Measurements from ENCODE around the gene GALNS. TPM values are rescaled to one million over a fixed set of nuclear protein-coding genes. Genes with fewer than 3 reads are reported as not detected.

GALNS gene
- total and polyA plus RNA-seq, 2 donors (not counting 3 experiments of a cell fraction or from before 2014, with no cell fraction given): 21.8 to 40.2 TPM

GRCh38 chr16:88888461-88889387 lies 32.0 kb upstream of the GALNS start:
- intact Hi-C loops (cut with micrococcal nuclease): no loop called here
- Histone ChIP-seq H3K36me3 (ENCODE audit: control insufficient read depth in 2 of 2, extremely low read depth in 1 of 2, insufficient read depth in 2 of 2, low read length in 2 of 2) (no peaks in the 10 kb centered on the region), H2AFZ (ENCODE audit: low read depth, low read length) (no peak overlapping the region), H3K9ac (replicated peaks; ENCODE audit: extremely low read depth, insufficient read depth, low read length) (no peak overlapping the region), H3K4me1 (ENCODE audit: control insufficient read depth, extremely low read depth, insufficient read depth, low read length) (no peaks in the 10 kb centered on the region), H3K9me1 (replicated peaks; ENCODE audit: control insufficient read depth, extremely low read depth, insufficient read depth, low read length) (no peaks in the 10 kb centered on the region), H3K27me3 (ENCODE audit: control insufficient read depth in 2 of 2, insufficient read depth in 2 of 2, low read length in 2 of 2) (no peaks in the 10 kb centered on the region), H4K20me1 (replicated peaks; ENCODE audit: control insufficient read depth, extremely low read depth, insufficient read depth, low read length) (no peaks in the 10 kb centered on the region), H3K4me2 (ENCODE audit: insufficient read depth, low read length) (no peak overlapping the region), H3K4me3 (replicated peaks in 1 of 3; ENCODE audit: insufficient read depth in 1 of 3, low read depth in 1 of 3, low read length in 3 of 3) (no peak overlapping the region), H3K79me2 (ENCODE audit: control insufficient read depth, insufficient read depth, low read length) (no peaks in the 10 kb centered on the region), H3K9me3 (replicated peaks; ENCODE audit: control insufficient read depth, insufficient read depth, low read length) (no peaks in the 10 kb centered on the region), H3K27ac (ENCODE audit: insufficient read depth, low read depth, low read length) (no peak overlapping the region)
- FAIRE-seq (no peak), DNase-seq (ENCODE audit: low read depth, low spot score) (no peak)
- no peak for TF ChIP-seq JUN (IDR thresholded peaks at IDR 0.05; ENCODE audit: borderline replicate concordance, insufficient read depth, insufficient read length, low read depth)
- TF ChIP-seq GATA2 (IDR thresholded peaks at IDR 0.05; ENCODE audit: insufficient read depth, insufficient read length, low read depth, low read length): no peak
- no peak for TF ChIP-seq POLR2A (IDR thresholded peaks at IDR 0.05; ENCODE audit: low read depth, low read length)
- TF ChIP-seq, protein P1, sequence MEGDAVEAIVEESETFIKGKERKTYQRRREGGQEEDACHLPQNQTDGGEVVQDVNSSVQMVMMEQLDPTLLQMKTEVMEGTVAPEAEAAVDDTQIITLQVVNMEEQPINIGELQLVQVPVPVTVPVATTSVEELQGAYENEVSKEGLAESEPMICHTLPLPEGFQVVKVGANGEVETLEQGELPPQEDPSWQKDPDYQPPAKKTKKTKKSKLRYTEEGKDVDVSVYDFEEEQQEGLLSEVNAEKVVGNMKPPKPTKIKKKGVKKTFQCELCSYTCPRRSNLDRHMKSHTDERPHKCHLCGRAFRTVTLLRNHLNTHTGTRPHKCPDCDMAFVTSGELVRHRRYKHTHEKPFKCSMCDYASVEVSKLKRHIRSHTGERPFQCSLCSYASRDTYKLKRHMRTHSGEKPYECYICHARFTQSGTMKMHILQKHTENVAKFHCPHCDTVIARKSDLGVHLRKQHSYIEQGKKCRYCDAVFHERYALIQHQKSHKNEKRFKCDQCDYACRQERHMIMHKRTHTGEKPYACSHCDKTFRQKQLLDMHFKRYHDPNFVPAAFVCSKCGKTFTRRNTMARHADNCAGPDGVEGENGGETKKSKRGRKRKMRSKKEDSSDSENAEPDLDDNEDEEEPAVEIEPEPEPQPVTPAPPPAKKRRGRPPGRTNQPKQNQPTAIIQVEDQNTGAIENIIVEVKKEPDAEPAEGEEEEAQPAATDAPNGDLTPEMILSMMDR (IDR thresholded peaks at IDR 0.05; ENCODE audit: extremely low read depth in 1 of 2, insufficient read depth in 1 of 2, low read depth in 1 of 2, low read length in 2 of 2): no peak
- dilution Hi-C loops (cut with MboI; ENCODE audit: extremely low pct_ligation_motif_present, low sequenced_read_pairs): no loop called here
- CTCF ChIA-PET: no interaction called here
- BruUV-seq (replicated peaks): no TSS peak
- POLR2A ChIA-PET: no interaction called here

DNA sequence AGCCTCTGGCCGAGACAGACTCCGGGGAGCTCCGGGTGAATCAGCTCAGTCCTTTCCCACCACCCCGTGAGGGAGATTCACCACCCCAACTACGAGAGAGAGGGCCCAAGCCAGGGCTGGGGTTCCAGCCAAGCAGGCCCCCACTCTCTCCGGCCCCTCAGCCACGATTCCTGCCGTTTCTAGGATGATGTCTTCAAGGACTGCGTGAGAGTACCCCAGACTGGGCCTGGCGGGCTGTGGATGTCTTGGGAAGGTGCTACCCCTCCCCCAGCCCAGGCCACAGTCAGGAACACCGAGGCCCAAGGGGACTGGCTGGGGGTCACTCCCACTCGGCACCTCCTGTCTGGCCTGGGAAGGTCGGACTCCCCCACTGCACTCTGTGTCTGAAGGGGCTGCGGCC lies 31.3 kb upstream of the GALNS start:
- no TSS peak for BruUV-seq (replicated peaks)
- Histone ChIP-seq H3K4me3 (replicated peaks in 1 of 3; ENCODE audit: insufficient read depth in 1 of 3, low read depth in 1 of 3, low read length in 3 of 3) (no peak overlapping the region), H3K4me1 (ENCODE audit: control insufficient read depth, extremely low read depth, insufficient read depth, low read length) (no peaks in the 10 kb centered on the region), H3K36me3 (ENCODE audit: control insufficient read depth in 2 of 2, extremely low read depth in 1 of 2, insufficient read depth in 2 of 2, low read length in 2 of 2) (no peaks in the 10 kb centered on the region), H3K79me2 (ENCODE audit: control insufficient read depth, insufficient read depth, low read length) (no peaks in the 10 kb centered on the region), H2AFZ (ENCODE audit: low read depth, low read length) (no peak overlapping the region), H3K9ac (replicated peaks; ENCODE audit: extremely low read depth, insufficient read depth, low read length) (no peak overlapping the region), H3K27ac (ENCODE audit: insufficient read depth, low read depth, low read length) (no peak overlapping the region), H3K27me3 (ENCODE audit: control insufficient read depth in 2 of 2, insufficient read depth in 2 of 2, low read length in 2 of 2) (no peaks in the 10 kb centered on the region), H3K9me3 (replicated peaks; ENCODE audit: control insufficient read depth, insufficient read depth, low read length) (no peaks in the 10 kb centered on the region), H3K4me2 (ENCODE audit: insufficient read depth, low read length) (no peak overlapping the region), H4K20me1 (replicated peaks; ENCODE audit: control insufficient read depth, extremely low read depth, insufficient read depth, low read length) (no peaks in the 10 kb centered on the region), H3K9me1 (replicated peaks; ENCODE audit: control insufficient read depth, extremely low read depth, insufficient read depth, low read length) (no peaks in the 10 kb centered on the region)
- FAIRE-seq (no peak), DNase-seq (ENCODE audit: low read depth, low spot score) (no peak)
- CTCF ChIA-PET: interaction anchor here (1.2 kb wide), 1 partner anchor 18 kb away, joined by 3 read pairs; no protein-coding TSS in a partner anchor
- POLR2A ChIA-PET: no interaction called here
- dilution Hi-C loops (cut with MboI; ENCODE audit: extremely low pct_ligation_motif_present, low sequenced_read_pairs) (no loop called here), intact Hi-C loops (cut with micrococcal nuclease) (no loop called here)
- TF ChIP-seq, protein P2, sequence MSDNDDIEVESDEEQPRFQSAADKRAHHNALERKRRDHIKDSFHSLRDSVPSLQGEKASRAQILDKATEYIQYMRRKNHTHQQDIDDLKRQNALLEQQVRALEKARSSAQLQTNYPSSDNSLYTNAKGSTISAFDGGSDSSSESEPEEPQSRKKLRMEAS (IDR thresholded peaks at IDR 0.05; ENCODE audit: insufficient read depth, insufficient read length): no peak
- TF ChIP-seq MYC (IDR thresholded peaks at IDR 0.05; ENCODE audit: low read depth, low read length): no peak
- TF ChIP-seq FOS (IDR thresholded peaks at IDR 0.05; ENCODE audit: borderline replicate concordance, insufficient read depth, low read length): no peak
- TF ChIP-seq POLR2A (IDR thresholded peaks at IDR 0.05; ENCODE audit: low read depth, low read length): no peak
- no peak for TF ChIP-seq JUN (IDR thresholded peaks at IDR 0.05; ENCODE audit: borderline replicate concordance, insufficient read depth, insufficient read length, low read depth)
- no peak for TF ChIP-seq GATA2 (IDR thresholded peaks at IDR 0.05; ENCODE audit: insufficient read depth, insufficient read length, low read depth, low read length)
- TF ChIP-seq, protein P1 (IDR thresholded peaks at IDR 0.05; ENCODE audit: extremely low read depth in 1 of 2, insufficient read depth in 1 of 2, low read depth in 1 of 2, low read length in 2 of 2): no peak
